Uterus (tissue), 2 donors: ENCODE results near the gene LDLRAD2.

Experiments
- POLR2A ChIP-seq, 2 donors: fragments of 450-650 bp; IDR thresholded peaks; one replicate each; pipeline ENCODE4 v1.6.1; 2016; ENCODE audit warnings: antibody characterized with exemption in 2 of 2, mild to moderate bottlenecking in 1 of 2, moderate library complexity in 1 of 2
- TF ChIP-seq, protein P1 (sequence below), 4 experiments: fragments of 200-600 bp in 2 of 4; fragments of 450-650 bp in 2 of 4; sonication (generic) in 2 of 4; IDR thresholded peaks; one replicate each; pipeline ENCODE4 v1.5.1; 2016 to 2019; ENCODE audit warnings: antibody characterized with exemption in 4 of 4, mild to moderate bottlenecking in 2 of 4, moderate library complexity in 1 of 4

GRCh38 chr1:21865943-21866706 lies 54.1 kb downstream of the LDLRAD2 start:
- no peak for TF ChIP-seq POLR2A (IDR thresholded peaks at IDR 0.05)
- TF ChIP-seq, protein P1, sequence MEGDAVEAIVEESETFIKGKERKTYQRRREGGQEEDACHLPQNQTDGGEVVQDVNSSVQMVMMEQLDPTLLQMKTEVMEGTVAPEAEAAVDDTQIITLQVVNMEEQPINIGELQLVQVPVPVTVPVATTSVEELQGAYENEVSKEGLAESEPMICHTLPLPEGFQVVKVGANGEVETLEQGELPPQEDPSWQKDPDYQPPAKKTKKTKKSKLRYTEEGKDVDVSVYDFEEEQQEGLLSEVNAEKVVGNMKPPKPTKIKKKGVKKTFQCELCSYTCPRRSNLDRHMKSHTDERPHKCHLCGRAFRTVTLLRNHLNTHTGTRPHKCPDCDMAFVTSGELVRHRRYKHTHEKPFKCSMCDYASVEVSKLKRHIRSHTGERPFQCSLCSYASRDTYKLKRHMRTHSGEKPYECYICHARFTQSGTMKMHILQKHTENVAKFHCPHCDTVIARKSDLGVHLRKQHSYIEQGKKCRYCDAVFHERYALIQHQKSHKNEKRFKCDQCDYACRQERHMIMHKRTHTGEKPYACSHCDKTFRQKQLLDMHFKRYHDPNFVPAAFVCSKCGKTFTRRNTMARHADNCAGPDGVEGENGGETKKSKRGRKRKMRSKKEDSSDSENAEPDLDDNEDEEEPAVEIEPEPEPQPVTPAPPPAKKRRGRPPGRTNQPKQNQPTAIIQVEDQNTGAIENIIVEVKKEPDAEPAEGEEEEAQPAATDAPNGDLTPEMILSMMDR (IDR thresholded peaks at IDR 0.05) = no peak
